ENCODE results near the gene TNFRSF1A.

Gene TNFRSF1A

DNA sequence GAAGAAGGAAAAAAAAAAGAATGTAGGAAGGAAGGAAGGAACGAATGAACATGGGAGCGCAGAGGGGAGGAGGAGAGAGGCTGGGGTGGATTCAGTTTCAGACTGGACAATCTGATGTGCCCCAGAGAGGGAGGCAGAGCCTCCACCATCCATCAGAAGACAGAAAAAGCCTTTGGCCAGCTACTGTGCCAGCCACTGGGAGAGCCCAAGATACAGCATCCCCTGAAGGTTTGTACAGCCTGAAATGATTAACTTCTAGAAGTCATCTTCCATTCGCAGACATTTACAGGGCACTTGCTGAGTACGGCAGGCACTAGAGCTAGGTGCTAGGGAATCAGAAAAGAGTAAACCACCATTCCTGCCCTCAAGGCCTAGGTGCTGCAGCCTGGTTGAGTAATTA is 22.4 kb downstream of the TNFRSF1A start:
- Histone ChIP-seq H3K4me1 (ENCODE audit: control insufficient read depth, insufficient read depth, low read length) (peaks cover 9% of the 10 kb centered on the region), H3K4me3 (ENCODE audit: low read length) (no peak overlapping the region), H3K27me3 (ENCODE audit: control insufficient read depth, insufficient read depth, low read length) (no peaks in the 10 kb centered on the region), H3K36me3 (ENCODE audit: control insufficient read depth, insufficient read depth, low read length) (no peaks in the 10 kb centered on the region), H3K9ac (ENCODE audit: low read length) (no peak overlapping the region), H3K27ac (ENCODE audit: low read depth, low read length) (no peak overlapping the region)

DNA sequence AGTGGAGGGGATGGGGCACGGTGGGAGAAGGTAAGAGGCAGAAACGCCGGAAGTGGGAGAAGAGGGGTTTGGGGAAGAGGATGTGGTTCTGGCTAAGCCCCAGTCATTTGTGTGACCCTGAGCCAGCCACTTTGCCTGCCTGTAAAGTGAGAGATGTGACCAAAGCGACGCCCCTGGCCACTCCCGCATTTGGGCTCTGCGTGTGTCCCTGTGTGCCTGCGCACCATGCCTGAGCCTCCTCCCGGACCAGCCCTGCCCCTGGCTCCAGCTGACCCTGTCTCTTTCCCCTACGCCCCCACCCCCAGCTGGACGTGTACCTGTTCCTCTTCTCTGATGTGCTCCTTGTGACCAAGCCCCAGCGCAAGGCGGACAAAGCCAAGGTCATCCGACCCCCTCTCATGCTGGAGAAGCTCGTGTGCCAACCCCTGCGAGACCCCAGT is 23.4 kb downstream of the TNFRSF1A start:
- Histone ChIP-seq H3K27me3 (ENCODE audit: control insufficient read depth, insufficient read depth, low read length) (no peaks in the 10 kb centered on the region), H3K4me1 (ENCODE audit: control insufficient read depth, insufficient read depth, low read length) (peaks cover 5% of the 10 kb centered on the region), H3K4me3 (ENCODE audit: low read length) (no peak overlapping the region), H3K9ac (ENCODE audit: low read length) (no peak overlapping the region), H3K27ac (ENCODE audit: low read depth, low read length) (no peak overlapping the region), H3K36me3 (ENCODE audit: control insufficient read depth, insufficient read depth, low read length) (no peaks in the 10 kb centered on the region)

DNA sequence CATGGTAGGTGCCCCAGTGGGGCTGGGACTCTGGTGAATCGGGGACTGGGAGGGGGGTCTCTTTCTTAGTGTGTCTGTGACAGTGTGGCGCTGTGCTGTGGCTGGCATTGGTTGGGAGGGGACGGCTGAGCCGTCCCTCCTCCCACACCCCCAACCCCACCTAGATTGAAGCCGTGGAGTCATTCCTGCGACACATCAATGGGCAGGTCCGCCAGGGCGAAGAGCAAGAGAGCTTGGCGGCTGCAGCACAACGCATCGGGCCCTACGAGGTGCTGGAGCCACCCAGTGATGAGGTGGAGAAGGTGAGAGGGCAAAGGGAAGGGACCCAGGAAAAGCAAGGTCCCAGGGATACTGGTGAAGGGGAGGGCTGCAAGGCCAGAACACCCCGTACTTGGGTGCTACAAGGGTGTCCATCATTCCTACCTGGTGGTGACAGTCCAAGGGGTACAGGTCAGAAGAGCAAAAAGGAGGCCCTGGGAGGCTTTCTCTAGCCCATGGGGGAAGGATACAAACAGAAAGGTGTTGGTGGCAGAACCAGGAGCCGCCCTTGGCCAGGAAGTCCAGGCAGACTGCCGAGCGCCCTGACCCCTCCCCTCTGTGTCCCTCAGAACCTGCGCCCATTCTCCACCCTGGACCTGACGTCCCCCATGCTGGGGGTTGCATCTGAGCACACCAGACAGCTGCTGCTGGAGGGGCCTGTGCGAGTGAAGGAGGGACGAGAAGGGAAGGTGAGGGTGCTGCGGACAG is 24.0 kb downstream of the TNFRSF1A start:
- Histone ChIP-seq H3K9ac (ENCODE audit: low read length) (no peak overlapping the region), H3K27ac (ENCODE audit: low read depth, low read length) (no peak overlapping the region), H3K4me1 (ENCODE audit: control insufficient read depth, insufficient read depth, low read length) (peaks cover 3% of the 10 kb centered on the region), H3K4me3 (ENCODE audit: low read length) (no peak overlapping the region), H3K36me3 (ENCODE audit: control insufficient read depth, insufficient read depth, low read length) (no peaks in the 10 kb centered on the region), H3K27me3 (ENCODE audit: control insufficient read depth, insufficient read depth, low read length) (peaks cover 2% of the 10 kb centered on the region)

DNA sequence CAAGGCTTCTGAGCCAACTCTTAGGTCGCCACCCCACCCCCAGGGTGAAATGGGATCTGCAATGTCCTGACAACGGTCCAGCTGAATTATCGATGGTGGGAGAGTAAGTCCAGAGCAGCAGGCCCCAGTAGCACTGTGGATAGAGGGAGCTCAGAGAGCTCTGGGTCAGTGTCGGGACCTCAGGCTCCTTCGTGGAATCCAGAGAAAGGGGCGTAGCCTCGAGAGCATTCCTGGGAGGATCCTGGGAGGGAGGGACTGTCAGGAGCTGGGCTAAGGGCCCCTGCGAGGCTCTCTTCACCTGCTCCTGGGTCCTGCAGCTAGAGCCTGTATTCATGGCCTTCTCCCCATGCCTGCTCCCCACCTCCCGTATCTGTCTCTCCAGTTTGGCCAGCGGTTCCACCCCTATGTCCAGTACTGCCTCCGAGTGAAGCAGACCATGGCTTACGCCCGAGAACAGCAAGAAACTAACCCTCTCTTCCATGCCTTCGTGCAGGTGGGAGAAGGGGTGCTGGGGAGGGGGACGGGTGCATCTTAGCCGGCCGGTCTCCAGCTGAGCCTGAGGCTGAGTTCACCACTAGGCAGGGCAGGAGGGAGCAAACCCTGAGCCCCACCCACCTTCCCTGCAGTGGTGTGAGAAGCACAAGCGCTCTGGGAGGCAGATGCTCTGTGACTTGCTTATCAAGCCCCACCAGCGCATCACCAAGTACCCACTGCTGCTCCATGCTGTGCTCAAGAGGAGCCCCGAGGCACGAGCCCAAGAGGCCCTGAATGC is 24.8 kb downstream of the TNFRSF1A start:
- no peak overlapping the region for H3K9ac ChIP-seq (ENCODE audit: low read length)
- no peak overlapping the region for H3K4me3 ChIP-seq (ENCODE audit: low read length)
- no peaks in the 10 kb centered on the region for H3K4me1 ChIP-seq (ENCODE audit: control insufficient read depth, insufficient read depth, low read length)
- H3K27me3 ChIP-seq (ENCODE audit: control insufficient read depth, insufficient read depth, low read length) = peaks cover 3% of the 10 kb centered on the region
- no peaks in the 10 kb centered on the region for H3K36me3 ChIP-seq (ENCODE audit: control insufficient read depth, insufficient read depth, low read length)
- no peak overlapping the region for H3K27ac ChIP-seq (ENCODE audit: low read depth, low read length)

DNA sequence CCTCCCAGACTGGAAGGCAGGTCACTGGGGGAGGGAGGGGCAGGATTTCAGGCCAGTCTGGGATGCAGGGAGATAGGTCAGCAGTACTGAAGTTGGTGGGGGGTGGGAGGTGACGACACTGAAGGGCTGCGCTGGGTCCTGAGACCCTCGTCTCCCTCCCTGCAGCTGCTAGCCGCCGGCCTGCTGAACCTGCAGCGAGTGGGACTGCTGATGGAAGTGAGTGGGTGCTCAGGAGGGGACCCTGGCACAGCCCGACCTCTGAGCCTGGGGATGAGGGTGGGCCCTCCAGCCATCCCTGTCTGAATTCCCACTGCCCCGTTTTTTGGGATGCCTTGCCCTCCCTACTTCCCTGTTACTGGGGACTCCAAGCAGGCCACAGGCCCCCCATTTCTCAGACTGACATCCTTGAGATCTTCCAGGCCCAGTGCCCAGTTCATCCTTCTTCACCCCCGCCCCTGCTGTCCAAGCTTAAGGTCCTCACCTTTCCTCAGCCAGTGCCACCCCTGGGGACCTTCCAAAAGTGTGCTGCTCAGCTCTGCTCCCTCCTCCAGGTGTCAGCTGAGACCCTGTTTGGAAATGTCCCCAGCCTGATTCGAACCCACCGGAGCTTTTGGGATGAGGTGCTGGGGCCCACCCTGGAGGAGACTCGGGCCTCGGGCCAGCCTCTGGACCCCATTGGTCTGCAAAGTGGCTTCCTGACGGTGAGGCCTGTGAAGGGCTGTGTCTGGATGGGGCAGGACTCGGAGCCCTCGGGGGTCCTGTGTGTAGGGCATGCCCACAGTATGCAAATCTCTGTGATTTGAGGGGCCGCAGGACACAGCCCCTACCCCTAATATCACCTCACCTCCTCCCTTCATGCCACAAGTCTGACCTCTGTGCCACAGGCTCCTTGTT is 25.9 kb downstream of the TNFRSF1A start:
- H3K27ac ChIP-seq (ENCODE audit: low read depth, low read length) = no peak overlapping the region
- no peak overlapping the region for H3K9ac ChIP-seq (ENCODE audit: low read length)
- H3K4me1 ChIP-seq (ENCODE audit: control insufficient read depth, insufficient read depth, low read length) = no peaks in the 10 kb centered on the region
- peaks cover 4% of the 10 kb centered on the region for H3K27me3 ChIP-seq (ENCODE audit: control insufficient read depth, insufficient read depth, low read length)
- no peaks in the 10 kb centered on the region for H3K36me3 ChIP-seq (ENCODE audit: control insufficient read depth, insufficient read depth, low read length)
- H3K4me3 ChIP-seq (ENCODE audit: low read length) = no peak overlapping the region

DNA sequence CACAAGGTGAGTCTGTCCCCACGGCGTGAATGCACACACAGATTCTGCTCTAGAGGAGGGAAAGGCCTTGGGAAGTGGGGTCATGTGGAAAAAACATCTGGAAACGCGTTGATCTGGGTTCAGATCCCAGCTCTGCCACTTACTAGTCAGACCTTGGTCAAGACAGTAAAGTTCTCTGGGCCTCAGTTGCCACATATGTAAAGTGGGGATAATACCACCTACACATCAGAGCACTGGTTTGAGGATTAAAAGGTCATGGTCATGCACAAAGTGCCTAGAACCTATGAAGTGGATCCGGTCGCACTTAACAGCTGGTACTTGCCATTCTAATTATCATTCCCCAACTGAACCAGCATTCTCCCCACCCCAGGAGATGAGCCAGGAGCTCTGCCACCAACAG is 26.7 kb downstream of the TNFRSF1A start:
- Histone ChIP-seq H3K4me1 (ENCODE audit: control insufficient read depth, insufficient read depth, low read length) (no peaks in the 10 kb centered on the region), H3K4me3 (ENCODE audit: low read length) (no peak overlapping the region), H3K27me3 (ENCODE audit: control insufficient read depth, insufficient read depth, low read length) (peaks cover 7% of the 10 kb centered on the region), H3K9ac (ENCODE audit: low read length) (no peak overlapping the region), H3K36me3 (ENCODE audit: control insufficient read depth, insufficient read depth, low read length) (no peaks in the 10 kb centered on the region), H3K27ac (ENCODE audit: low read depth, low read length) (no peak overlapping the region)

DNA sequence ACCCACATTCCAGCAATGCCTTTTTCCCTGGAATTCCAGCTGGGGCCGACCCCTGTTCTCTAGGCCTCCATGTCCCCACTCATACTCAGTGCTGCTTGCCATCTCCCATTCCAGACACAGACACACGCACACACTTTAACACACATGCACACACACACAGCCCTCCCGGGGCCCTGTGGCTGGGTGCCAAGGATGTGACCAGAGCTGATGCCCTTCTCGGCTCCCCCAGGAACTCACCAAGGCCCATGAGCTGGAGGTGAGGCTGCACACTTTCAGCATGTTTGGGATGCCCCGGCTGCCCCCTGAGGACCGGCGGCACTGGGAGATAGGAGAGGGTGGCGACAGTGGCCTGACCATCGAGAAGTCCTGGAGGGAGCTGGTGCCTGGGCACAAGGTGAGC is 27.1 kb downstream of the TNFRSF1A start:
- Histone ChIP-seq H3K36me3 (ENCODE audit: control insufficient read depth, insufficient read depth, low read length) (no peaks in the 10 kb centered on the region), H3K27ac (ENCODE audit: low read depth, low read length) (no peak overlapping the region), H3K27me3 (ENCODE audit: control insufficient read depth, insufficient read depth, low read length) (peaks cover 7% of the 10 kb centered on the region), H3K9ac (ENCODE audit: low read length) (no peak overlapping the region), H3K4me3 (ENCODE audit: low read length) (no peak overlapping the region), H3K4me1 (ENCODE audit: control insufficient read depth, insufficient read depth, low read length) (no peaks in the 10 kb centered on the region)

DNA sequence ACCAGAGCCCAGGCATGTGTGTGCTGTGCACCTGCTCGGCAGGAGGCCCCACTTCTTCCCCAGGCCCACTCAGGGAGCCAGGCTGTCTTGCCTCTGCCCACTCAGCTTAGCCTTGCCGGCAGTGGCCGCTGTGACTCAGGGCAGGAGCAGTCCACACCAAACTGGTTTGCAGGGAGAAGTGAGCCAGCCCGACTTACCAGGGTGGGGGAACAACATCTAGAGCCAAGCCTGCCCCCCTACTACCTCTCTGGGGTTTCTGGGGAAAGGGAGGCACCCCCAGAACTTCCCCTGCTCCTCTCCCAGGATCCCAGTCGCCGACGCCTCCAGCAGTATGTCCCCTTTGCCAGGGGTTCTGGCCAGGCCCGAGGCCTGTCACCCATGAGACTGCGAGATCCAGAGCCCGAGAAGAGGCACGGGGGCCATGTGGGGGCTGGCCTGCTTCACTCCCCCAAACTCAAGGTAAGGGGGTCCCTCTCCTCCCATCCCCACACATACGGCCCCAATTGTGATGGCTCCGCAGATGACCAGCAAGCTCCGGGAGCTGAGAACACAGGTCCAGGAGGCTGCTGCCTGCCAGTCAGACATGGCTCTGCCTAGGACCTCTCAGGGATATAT is 28.4 kb downstream of the TNFRSF1A start:
- no peak overlapping the region for H3K27ac ChIP-seq (ENCODE audit: low read depth, low read length)

DNA sequence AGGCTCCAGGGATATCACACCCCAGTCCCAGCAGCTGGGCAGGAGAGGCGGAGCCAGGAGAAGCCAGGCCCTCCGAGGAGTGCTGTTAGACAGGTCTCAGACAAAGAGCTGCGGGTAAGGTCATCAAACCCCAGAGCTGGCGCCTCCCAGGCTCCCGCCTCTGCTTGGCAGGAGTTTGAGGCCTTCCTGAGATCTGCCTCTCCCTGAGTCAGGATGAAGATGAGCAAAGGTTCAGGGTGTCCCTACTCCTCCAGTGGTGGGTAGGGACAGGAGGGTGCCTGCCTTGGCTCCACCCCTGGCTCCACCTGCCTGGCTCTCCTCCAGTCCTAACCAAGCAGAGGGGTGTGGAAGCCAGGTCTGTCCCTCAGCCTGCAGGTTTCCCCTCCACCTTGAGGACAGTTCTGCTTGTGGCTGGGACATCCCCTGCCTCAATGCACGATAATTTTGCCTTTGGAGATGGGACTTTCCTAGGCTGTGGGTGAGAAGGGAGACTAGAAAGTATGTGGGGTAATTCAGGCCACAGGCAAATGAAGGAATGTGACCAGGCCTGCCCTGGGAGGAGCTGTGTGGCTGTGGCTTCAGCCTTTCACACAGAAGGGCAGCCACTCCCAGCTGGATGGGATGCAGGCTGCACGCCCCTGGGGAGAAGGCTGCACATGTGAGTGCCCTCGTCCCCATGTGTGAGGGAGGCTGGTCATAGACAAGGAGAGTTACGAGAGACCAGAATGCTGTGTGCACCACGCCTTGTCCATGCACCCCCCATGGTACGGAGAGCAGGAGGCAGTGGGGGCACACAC is 29.1 kb downstream of the TNFRSF1A start:
- Histone ChIP-seq H3K4me1 (ENCODE audit: control insufficient read depth, insufficient read depth, low read length) (no peaks in the 10 kb centered on the region), H3K36me3 (ENCODE audit: control insufficient read depth, insufficient read depth, low read length) (no peaks in the 10 kb centered on the region), H3K27me3 (ENCODE audit: control insufficient read depth, insufficient read depth, low read length) (peaks cover 7% of the 10 kb centered on the region), H3K9ac (ENCODE audit: low read length) (no peak overlapping the region), H3K4me3 (ENCODE audit: low read length) (peak overlapping the region; percentile 42), H3K27ac (ENCODE audit: low read depth, low read length) (no peak overlapping the region)

More for the DNA sequence above, 28.4 kb downstream of the TNFRSF1A start:
- Histone ChIP-seq H3K4me3 (ENCODE audit: low read length) (peak overlapping the region; percentile 42), H3K27me3 (ENCODE audit: control insufficient read depth, insufficient read depth, low read length) (peaks cover 7% of the 10 kb centered on the region), H3K4me1 (ENCODE audit: control insufficient read depth, insufficient read depth, low read length) (no peaks in the 10 kb centered on the region), H3K36me3 (ENCODE audit: control insufficient read depth, insufficient read depth, low read length) (no peaks in the 10 kb centered on the region), H3K9ac (ENCODE audit: low read length) (no peak overlapping the region)

DNA sequence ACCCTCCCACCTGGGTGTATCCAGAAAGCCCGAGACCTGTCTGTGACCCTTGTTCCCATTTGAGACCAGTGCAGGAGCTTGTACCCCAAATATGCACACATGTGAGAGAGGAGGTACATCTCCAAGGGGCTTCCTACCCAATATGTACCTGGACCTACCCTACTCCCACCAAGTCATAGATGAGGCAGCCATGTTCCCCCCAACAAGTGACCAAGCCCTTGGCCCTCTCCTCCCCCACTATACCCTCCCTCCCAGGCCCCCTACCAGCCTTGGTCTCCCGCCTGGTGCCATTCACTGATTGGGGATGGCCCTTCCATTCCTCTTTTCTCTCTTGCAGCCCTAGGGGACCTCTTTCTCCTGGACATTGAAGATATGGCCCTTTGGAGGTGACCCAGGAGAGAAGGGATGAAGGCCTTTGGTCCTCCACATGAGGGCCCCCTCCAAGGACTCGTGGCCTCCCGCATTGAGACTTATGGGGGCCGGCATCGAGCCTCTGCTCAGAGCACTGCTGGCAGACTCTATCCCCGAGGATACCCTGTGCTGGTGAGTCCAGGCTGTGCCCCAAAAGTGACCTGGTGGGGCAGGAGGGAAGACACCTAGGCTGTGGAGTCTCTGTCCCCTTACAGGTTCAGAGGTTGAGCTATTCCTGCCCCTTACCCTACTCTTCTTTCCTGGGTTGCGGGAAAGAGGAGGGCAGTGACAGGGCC is 29.9 kb downstream of the TNFRSF1A start:
- no peak overlapping the region for H3K9ac ChIP-seq (ENCODE audit: low read length)
- no peaks in the 10 kb centered on the region for H3K4me1 ChIP-seq (ENCODE audit: control insufficient read depth, insufficient read depth, low read length)
- H3K27me3 ChIP-seq (ENCODE audit: control insufficient read depth, insufficient read depth, low read length) = peaks cover 7% of the 10 kb centered on the region
- no peaks in the 10 kb centered on the region for H3K36me3 ChIP-seq (ENCODE audit: control insufficient read depth, insufficient read depth, low read length)
- no peak overlapping the region for H3K27ac ChIP-seq (ENCODE audit: low read depth, low read length)
- H3K4me3 ChIP-seq (ENCODE audit: low read length) = no peak overlapping the region
